Measurements from ENCODE around the gene ZCWPW1.

DNA sequence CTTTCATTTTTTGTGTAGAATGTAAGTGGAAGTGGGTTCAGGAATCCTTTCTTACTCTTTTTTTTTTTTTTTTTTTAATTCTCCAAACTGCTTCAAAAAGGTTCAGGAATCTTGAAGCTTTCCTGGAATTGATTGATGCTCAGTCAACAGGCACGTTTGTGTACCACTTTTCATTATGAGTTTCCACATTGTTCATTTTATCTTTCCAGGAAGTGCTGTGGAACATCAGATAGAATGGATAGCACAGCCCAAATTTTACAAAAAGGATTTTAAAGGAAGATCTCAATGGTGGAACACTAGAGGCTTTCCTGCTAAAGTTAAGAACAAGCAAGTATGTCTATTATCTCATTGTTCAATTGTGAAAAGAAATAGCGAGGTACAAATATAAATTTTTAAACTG is 9.7 kb upstream of the ZCWPW1 start:
- TF ChIP-seq POLR2AphosphoS5 (IDR thresholded peaks at IDR 0.05) (no peak), POLR2A (IDR thresholded peaks at IDR 0.05) (no peak), EP300 (IDR thresholded peaks at IDR 0.05) (no peak)
- TF ChIP-seq, protein P1, sequence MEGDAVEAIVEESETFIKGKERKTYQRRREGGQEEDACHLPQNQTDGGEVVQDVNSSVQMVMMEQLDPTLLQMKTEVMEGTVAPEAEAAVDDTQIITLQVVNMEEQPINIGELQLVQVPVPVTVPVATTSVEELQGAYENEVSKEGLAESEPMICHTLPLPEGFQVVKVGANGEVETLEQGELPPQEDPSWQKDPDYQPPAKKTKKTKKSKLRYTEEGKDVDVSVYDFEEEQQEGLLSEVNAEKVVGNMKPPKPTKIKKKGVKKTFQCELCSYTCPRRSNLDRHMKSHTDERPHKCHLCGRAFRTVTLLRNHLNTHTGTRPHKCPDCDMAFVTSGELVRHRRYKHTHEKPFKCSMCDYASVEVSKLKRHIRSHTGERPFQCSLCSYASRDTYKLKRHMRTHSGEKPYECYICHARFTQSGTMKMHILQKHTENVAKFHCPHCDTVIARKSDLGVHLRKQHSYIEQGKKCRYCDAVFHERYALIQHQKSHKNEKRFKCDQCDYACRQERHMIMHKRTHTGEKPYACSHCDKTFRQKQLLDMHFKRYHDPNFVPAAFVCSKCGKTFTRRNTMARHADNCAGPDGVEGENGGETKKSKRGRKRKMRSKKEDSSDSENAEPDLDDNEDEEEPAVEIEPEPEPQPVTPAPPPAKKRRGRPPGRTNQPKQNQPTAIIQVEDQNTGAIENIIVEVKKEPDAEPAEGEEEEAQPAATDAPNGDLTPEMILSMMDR (IDR thresholded peaks at IDR 0.05) = no peak
